BLaER1 treated with 17β-estradiol and CSF1 and Interleukin-3, amounts not matched to agents 10 nM and 100 nM (cell line): ENCODE measurements around the gene ITPK1.

Experiments
- H3K27ac ChIP-seq, 11 experiments: shearing (Covaris generic); formaldehyde crosslinking; 2 replicates each; pipeline ENCODE4 v1.8.1; 2022
- H3K27me3 ChIP-seq, 11 experiments: shearing (Covaris generic); formaldehyde crosslinking; 2 replicates each; pipeline ENCODE4 v1.8.1; 2022
- H3K36me3 ChIP-seq, 11 experiments: shearing (Covaris generic); formaldehyde crosslinking; 2 replicates each; pipeline ENCODE4 v1.8.1; 2022
- H3K4me1 ChIP-seq, 10 experiments: shearing (Covaris generic); formaldehyde crosslinking; 2 replicates each; pipeline ENCODE4 v1.8.1; 2022
- H3K4me2 ChIP-seq, 11 experiments: shearing (Covaris generic); formaldehyde crosslinking; 2 replicates each; pipeline ENCODE4 v1.8.1; 2022
- H3K4me3 ChIP-seq, 10 experiments: shearing (Covaris generic); formaldehyde crosslinking; 2 replicates each; pipeline ENCODE4 v1.8.1; 2022
- H3K9ac ChIP-seq, 11 experiments: shearing (Covaris generic); formaldehyde crosslinking; 2 replicates each; pipeline ENCODE4 v1.8.1; 2022
- H3K9me3 ChIP-seq, 11 experiments: shearing (Covaris generic); formaldehyde crosslinking; replicated peaks in 1 of 11; 2 replicates each; pipeline ENCODE4 v1.8.1; 2022
- H4K20me1 ChIP-seq, 11 experiments: shearing (Covaris generic); formaldehyde crosslinking; 2 replicates each; pipeline ENCODE4 v1.8.1; 2022
- Cebpa-rat ChIP-seq, 11 experiments: shearing (Covaris generic); IDR thresholded peaks; 2 replicates each; pipeline ENCODE4 v1.8.1; 2022

The ITPK1 gene

DNA sequence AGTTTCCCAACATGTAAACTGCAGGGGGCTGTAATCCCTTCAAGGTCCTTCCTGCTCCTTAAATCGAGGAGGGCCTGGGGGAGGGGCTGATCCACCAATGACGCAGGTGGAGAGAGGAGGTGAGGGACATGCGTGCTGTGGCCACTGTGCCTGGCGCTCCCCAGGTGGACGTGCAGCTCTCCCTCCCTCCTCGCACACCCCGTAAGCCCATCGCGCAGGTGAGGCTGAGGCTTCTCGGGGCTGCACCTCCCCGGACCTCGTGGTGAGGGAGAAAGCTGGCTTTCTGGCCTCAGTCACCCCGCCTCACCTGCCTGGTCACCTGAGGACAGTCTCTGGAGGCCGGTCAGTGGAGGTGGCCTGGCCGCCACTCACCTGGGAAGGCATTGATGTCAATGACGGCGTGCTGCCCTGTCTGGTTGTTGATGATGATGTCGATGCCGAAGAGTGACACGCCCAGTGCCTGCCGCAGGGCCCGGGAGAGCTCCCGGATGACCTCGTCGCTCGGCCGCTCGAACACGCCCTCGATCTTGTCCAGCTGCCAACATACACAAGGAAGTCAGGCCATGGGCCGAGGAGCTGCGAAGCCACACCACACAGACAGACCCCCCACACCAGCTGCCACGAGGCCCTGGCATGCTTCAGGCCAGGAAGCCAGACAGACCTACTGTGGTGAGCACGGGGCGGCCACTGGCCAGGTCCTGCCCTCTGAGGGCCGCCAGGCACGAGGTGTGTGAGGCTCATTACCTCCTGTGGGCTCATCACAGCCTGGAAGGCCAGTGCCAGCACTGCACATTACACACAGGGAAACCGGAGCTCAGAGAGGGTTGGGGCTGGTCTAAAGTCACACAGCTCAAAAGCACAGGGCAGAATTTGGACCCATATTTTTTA, 169.5 kb downstream of the ITPK1 start:
- peak overlapping the region in 10 of 11 experiments; percentile 5 to 87 (median 64); a peak in 15 of 22 replicates for H3K4me2 ChIP-seq
- no peaks in the 10 kb centered on the region for H3K9me3 ChIP-seq
- H4K20me1 ChIP-seq: peaks cover 0 to 95% (median 48%) of the 10 kb centered on the region in 11 experiments; a peak in 17 of 22 replicates
- TF ChIP-seq Cebpa-rat (IDR thresholded peaks at IDR 0.05): no peak
- no peak overlapping the region for H3K4me3 ChIP-seq
- H3K36me3 ChIP-seq: peaks cover 25 to 99% (median 73%) of the 10 kb centered on the region in 11 experiments
- no peaks in the 10 kb centered on the region for H3K27me3 ChIP-seq
- no peak overlapping the region for H3K27ac ChIP-seq
- no peak overlapping the region; a peak in 1 of 22 replicates for H3K9ac ChIP-seq
- H3K4me1 ChIP-seq: peaks cover 0 to 52% (median 41%) of the 10 kb centered on the region in 10 experiments; a peak in 17 of 20 replicates

DNA sequence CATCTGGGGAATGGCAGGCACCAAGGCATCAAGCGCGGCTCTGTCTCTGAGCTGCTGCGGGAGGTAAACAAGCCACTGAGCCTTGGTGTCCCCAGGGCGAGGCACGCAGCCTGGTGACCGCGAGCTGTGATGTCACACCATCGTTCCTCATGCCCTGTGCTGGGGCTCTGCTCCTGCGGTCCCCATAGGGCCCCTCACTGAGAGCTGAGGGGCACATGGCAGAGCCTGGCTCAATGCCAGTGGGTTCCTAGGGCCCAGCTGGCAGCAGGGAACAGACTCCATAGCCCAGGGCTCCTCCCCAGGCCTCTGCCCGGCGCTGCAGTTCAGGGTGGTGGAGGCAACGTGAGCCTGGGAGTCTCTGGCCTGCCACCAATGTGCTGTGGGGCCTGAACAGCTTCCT, 170.2 kb downstream of the ITPK1 start:
- H4K20me1 ChIP-seq: peaks cover 0 to 95% (median 48%) of the 10 kb centered on the region in 11 experiments; a peak in 17 of 22 replicates
- H3K4me3 ChIP-seq: no peak overlapping the region
- TF ChIP-seq Cebpa-rat (IDR thresholded peaks at IDR 0.05): no peak
- H3K9me3 ChIP-seq: no peaks in the 10 kb centered on the region
- peaks cover 19 to 99% (median 69%) of the 10 kb centered on the region in 11 experiments; a peak in 21 of 22 replicates for H3K36me3 ChIP-seq
- H3K27ac ChIP-seq: no peak overlapping the region
- H3K27me3 ChIP-seq: no peaks in the 10 kb centered on the region
- peak overlapping the region in 2 of 11 experiments; percentile 23 to 25; a peak in 1 of 22 replicates for H3K9ac ChIP-seq
- H3K4me2 ChIP-seq: peak overlapping the region in 9 of 11 experiments; percentile 24 to 87 (median 70); a peak in 17 of 22 replicates
- peaks cover 0 to 52% (median 41%) of the 10 kb centered on the region in 10 experiments; a peak in 17 of 20 replicates for H3K4me1 ChIP-seq

DNA sequence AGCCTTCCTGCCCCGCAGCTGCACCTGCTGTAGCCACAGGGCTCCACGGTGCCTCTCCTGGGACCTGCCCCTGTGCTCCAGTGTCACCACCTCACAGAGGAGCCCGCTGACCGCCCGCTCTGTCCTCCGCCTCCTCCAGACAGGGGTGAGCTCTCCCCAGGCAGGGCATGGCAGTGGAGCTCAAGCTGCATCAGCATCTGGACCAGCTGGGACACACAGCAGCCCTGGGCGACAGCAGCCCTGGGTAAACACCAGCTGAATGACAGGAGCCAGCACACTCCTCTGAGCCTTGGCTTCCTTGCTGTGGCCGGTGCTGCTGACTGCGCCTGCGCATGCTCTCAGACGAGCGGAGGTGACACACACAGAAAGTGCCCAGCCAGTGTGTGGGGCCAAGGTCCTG, 170.7 kb downstream of the ITPK1 start:
- peaks cover 0 to 95% (median 50%) of the 10 kb centered on the region in 11 experiments; a peak in 17 of 22 replicates for H4K20me1 ChIP-seq
- H3K9me3 ChIP-seq: no peaks in the 10 kb centered on the region
- H3K4me2 ChIP-seq: peak overlapping the region in 9 of 11 experiments; percentile 24 to 87 (median 70); a peak in 16 of 22 replicates
- H3K4me1 ChIP-seq: peaks cover 0 to 53% (median 42%) of the 10 kb centered on the region in 10 experiments; a peak in 17 of 20 replicates
- H3K9ac ChIP-seq: peak overlapping the region in 3 of 11 experiments; percentile 15 to 25 (median 23); a peak in 4 of 22 replicates
- H3K4me3 ChIP-seq: no peak overlapping the region
- H3K27me3 ChIP-seq: no peaks in the 10 kb centered on the region
- peaks cover 15 to 99% (median 69%) of the 10 kb centered on the region in 11 experiments; a peak in 21 of 22 replicates for H3K36me3 ChIP-seq
- H3K27ac ChIP-seq: no peak overlapping the region; a peak in 1 of 22 replicates
- TF ChIP-seq Cebpa-rat (IDR thresholded peaks at IDR 0.05): no peak

- Histone ChIP-seq H3K27me3 (no peaks in the 10 kb centered on the region), H3K27ac (no peak overlapping the region), H3K9me3 (no peaks in the 10 kb centered on the region), H3K9ac (peak overlapping the region in 3 of 11 experiments; percentile 11 to 25 (median 15); a peak in 3 of 22 replicates), H4K20me1 (peaks cover 0 to 97% (median 50%) of the 10 kb centered on the region in 11 experiments; a peak in 17 of 22 replicates), H3K4me3 (no peak overlapping the region), H3K4me1 (peaks cover 0 to 61% (median 46%) of the 10 kb centered on the region in 10 experiments; a peak in 17 of 20 replicates), H3K4me2 (peak overlapping the region in 8 of 11 experiments; percentile 37 to 87 (median 70); a peak in 15 of 22 replicates), H3K36me3 (peaks cover 13 to 99% (median 61%) of the 10 kb centered on the region in 11 experiments; a peak in 19 of 22 replicates)
- TF ChIP-seq Cebpa-rat (IDR thresholded peaks at IDR 0.05): no peak
Measured at GRCh38 chr14:92943855-92944570, 171.7 kb downstream of the ITPK1 start.

- Histone ChIP-seq H3K4me2 (peak overlapping the region in 1 of 11 experiments; percentile 78; a peak in 2 of 22 replicates), H3K9me3 (no peaks in the 10 kb centered on the region), H3K9ac (no peak overlapping the region), H3K4me1 (peaks cover 0 to 61% (median 46%) of the 10 kb centered on the region in 10 experiments; a peak in 17 of 20 replicates), H3K4me3 (no peak overlapping the region), H3K27me3 (no peaks in the 10 kb centered on the region), H4K20me1 (peaks cover 0 to 99% (median 50%) of the 10 kb centered on the region in 11 experiments; a peak in 17 of 22 replicates), H3K27ac (no peak overlapping the region), H3K36me3 (peaks cover 6 to 99% (median 53%) of the 10 kb centered on the region in 11 experiments; a peak in 19 of 22 replicates)
- TF ChIP-seq Cebpa-rat (IDR thresholded peaks at IDR 0.05): no peak
Measured at GRCh38 chr14:92942976-92943710, 172.6 kb downstream of the ITPK1 start.

- no peak for TF ChIP-seq Cebpa-rat (IDR thresholded peaks at IDR 0.05)
- peaks cover 0 to 100% (median 50%) of the 10 kb centered on the region in 11 experiments; a peak in 17 of 22 replicates for H4K20me1 ChIP-seq
- H3K27me3 ChIP-seq: no peaks in the 10 kb centered on the region
- no peak overlapping the region for H3K4me3 ChIP-seq
- no peak overlapping the region for H3K27ac ChIP-seq
- H3K4me2 ChIP-seq: no peak overlapping the region
- peaks cover 0 to 61% (median 46%) of the 10 kb centered on the region in 10 experiments; a peak in 17 of 20 replicates for H3K4me1 ChIP-seq
- no peak overlapping the region for H3K9ac ChIP-seq
- peaks cover 6 to 94% (median 47%) of the 10 kb centered on the region in 11 experiments; a peak in 19 of 22 replicates for H3K36me3 ChIP-seq
- H3K9me3 ChIP-seq: no peaks in the 10 kb centered on the region
Measured at GRCh38 chr14:92942576-92942975, 173.1 kb downstream of the ITPK1 start.

DNA sequence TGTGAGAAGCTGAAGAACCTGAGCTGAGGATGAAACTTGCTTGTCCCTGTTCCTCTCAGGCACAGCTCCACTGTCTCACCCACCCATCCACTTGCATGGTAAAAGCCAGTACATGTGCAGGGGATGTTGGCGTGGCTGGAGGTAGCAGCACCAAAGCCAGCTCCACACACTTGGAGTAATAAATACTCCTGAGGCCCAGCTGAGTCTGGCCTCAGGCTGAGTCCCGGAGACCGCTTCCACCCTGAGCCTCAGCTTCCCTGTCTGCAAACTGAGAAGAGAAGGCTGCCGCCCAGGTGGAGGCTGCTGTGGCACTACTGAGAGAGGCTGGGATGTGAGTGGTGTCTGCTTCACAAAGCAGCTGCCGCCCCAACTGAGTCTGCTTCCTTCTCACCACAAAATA, 173.6 kb downstream of the ITPK1 start:
- peaks cover 0 to 100% (median 50%) of the 10 kb centered on the region in 11 experiments; a peak in 17 of 22 replicates for H4K20me1 ChIP-seq
- H3K27ac ChIP-seq: no peak overlapping the region
- H3K9me3 ChIP-seq: no peaks in the 10 kb centered on the region
- H3K36me3 ChIP-seq: peaks cover 6 to 94% (median 43%) of the 10 kb centered on the region in 11 experiments; a peak in 19 of 22 replicates
- H3K4me1 ChIP-seq: peaks cover 0 to 61% (median 46%) of the 10 kb centered on the region in 10 experiments; a peak in 17 of 20 replicates
- H3K9ac ChIP-seq: no peak overlapping the region
- no peak for TF ChIP-seq Cebpa-rat (IDR thresholded peaks at IDR 0.05)
- H3K4me3 ChIP-seq: no peak overlapping the region
- H3K27me3 ChIP-seq: no peaks in the 10 kb centered on the region
- H3K4me2 ChIP-seq: no peak overlapping the region

DNA sequence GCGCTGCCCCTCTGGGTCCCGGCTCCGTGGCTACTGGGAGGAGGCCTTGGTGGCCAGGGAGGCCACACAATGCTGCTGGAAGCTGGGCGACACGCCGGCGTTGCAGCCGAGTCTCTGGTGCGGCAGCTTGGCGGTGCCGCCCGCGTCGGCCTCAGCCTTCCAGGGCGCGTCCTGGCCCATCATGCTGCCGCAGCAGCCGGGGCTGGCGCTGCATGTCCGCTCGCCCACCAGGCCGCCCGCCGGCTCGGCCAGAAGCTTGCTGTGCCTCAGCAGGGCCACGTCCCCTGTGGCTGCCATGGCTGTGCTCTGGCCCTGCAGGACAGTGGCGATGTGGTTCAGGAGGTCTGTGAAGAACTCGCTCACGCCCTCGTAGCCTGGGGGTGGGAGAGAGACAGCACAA, 174.2 kb downstream of the ITPK1 start:
- Histone ChIP-seq H4K20me1 (peaks cover 0 to 100% (median 50%) of the 10 kb centered on the region in 11 experiments; a peak in 17 of 22 replicates), H3K27ac (no peak overlapping the region), H3K27me3 (no peaks in the 10 kb centered on the region), H3K9ac (no peak overlapping the region), H3K36me3 (peaks cover 6 to 96% (median 42%) of the 10 kb centered on the region in 11 experiments; a peak in 19 of 22 replicates), H3K9me3 (no peaks in the 10 kb centered on the region), H3K4me2 (peak overlapping the region in 5 of 11 experiments; percentile 28 to 66 (median 54); a peak in 3 of 22 replicates), H3K4me1 (peaks cover 0 to 59% (median 45%) of the 10 kb centered on the region in 10 experiments; a peak in 16 of 20 replicates), H3K4me3 (no peak overlapping the region)
- TF ChIP-seq Cebpa-rat (IDR thresholded peaks at IDR 0.05): no peak
